HepG2 (cell line): ENCODE data around the gene RAI14. TPM values are rescaled to one million over a fixed set of nuclear protein-coding genes. Genes with fewer than 3 reads are reported as not detected.
A peak's percentile ranks its signal among the peaks of the same experiment; 100 is the strongest.

Experiments
- ATAC-seq: fragments of 200-7000 bp; cut with Tn5 transposase; 3 replicates; pipeline ENCODE4 v1.9.1; 2020; ENCODE audit warnings: mild to moderate bottlenecking, moderate library complexity
- BruUV-seq: library from RNA; stranded (reverse); fragments of 400-500 nt; replicated peaks from 2 replicates; lab custom pipeline; 2021; lab: Mats Ljungman, UMichigan
- CTCF ChIA-PET: fragments of 300-600 bp; formaldehyde crosslinking; extraction: SDS; loops from one replicate; lab custom pipeline; 2021; ENCODE audit warnings: low total read pairs, inconsistent platforms, low intra/inter-chr PET ratio; lab: Yijun Ruan, JAX
- POLR2A ChIA-PET: fragments of 350-600 bp; sonication (Branson Sonifier 250); formaldehyde crosslinking; loops from one replicate; lab custom pipeline; 2020; ENCODE audit warnings: antibody characterized with exemption, inconsistent platforms; lab: Yijun Ruan, JAX
- DNase-seq: peaks from one replicate; pipeline ENCODE4 v3.0.0-alpha.2; 2015; ENCODE audit warnings: low spot score
- FAIRE-seq: peaks from 3 replicates; lab custom pipeline; 2011; peaks lifted over from hg19 to GRCh38; lab: Jason Lieb, UNC
- H2AFZ ChIP-seq: one replicate; pipeline ENCODE4 v1.6.1; 2011; ENCODE audit warnings: low read length, inconsistent platforms
- H3K27ac ChIP-seq: fragments of 300-600 bp; 3 replicates; pipeline ENCODE4 v1.8.0; 2011; ENCODE audit warnings: mixed run types, mild to moderate bottlenecking, mixed read lengths, low read length, inconsistent platforms; ENCODE audit not compliant: insufficient read depth; ENCODE audit errors: extremely low read length
- H3K27me3 ChIP-seq, 2 experiments: fragments of 200-600 bp in 1 of 2; 2 replicates in 1 of 2; 3 replicates in 1 of 2; pipeline versions ENCODE4 v1.6.0 to v1.8.0; 2011; ENCODE audit warnings: low read length in 2 of 2, mild to moderate bottlenecking in 2 of 2, moderate library complexity in 2 of 2, inconsistent platforms in 1 of 2; ENCODE audit not compliant: insufficient read depth in 2 of 2, control insufficient read depth in 1 of 2
- H3K36me3 ChIP-seq, 2 experiments: fragments of 200-600 bp in 1 of 2; replicated peaks in 1 of 2; 2 replicates in 1 of 2; 3 replicates in 1 of 2; pipeline versions ENCODE4 v1.5.1 to v1.8.0; 2011; ENCODE audit warnings: low read length in 2 of 2, inconsistent platforms in 1 of 2; ENCODE audit not compliant: insufficient read depth in 2 of 2, control insufficient read depth in 1 of 2
- H3K4me1 ChIP-seq: 2 replicates; pipeline ENCODE4 v1.5.1; 2012; ENCODE audit warnings: low read length, inconsistent platforms; ENCODE audit not compliant: insufficient read depth
- H3K4me2 ChIP-seq: 2 replicates; pipeline ENCODE4 v1.6.0; 2011; ENCODE audit warnings: low read depth, low read length, inconsistent platforms
- H3K4me3 ChIP-seq, 3 experiments: fragments of 200-600 bp in 1 of 3; sonication (generic), shearing (Covaris generic) in 1 of 3; replicated peaks in 1 of 3; 2 replicates each; pipeline ENCODE4 v1.5.1; 2011 to 2016; ENCODE audit warnings: low read length in 3 of 3, inconsistent platforms in 2 of 3, low read depth in 2 of 3, mild to moderate bottlenecking in 2 of 3, control low read depth in 1 of 3, mixed read lengths in 1 of 3; ENCODE audit not compliant: insufficient read depth in 1 of 3
- H3K79me2 ChIP-seq: one replicate; pipeline ENCODE4 v1.6.1; 2011; ENCODE audit warnings: low read length, inconsistent platforms; ENCODE audit not compliant: insufficient read depth
- H3K9ac ChIP-seq: 2 replicates; pipeline ENCODE4 v1.6.0; 2011; ENCODE audit warnings: mild to moderate bottlenecking, low read depth, low read length, inconsistent platforms; ENCODE audit not compliant: insufficient read depth
- H3K9me3 ChIP-seq: 2 replicates; pipeline ENCODE4 v1.5.1; 2012; ENCODE audit warnings: mild to moderate bottlenecking, low read length
- H4K20me1 ChIP-seq: 2 replicates; pipeline ENCODE4 v1.6.0; 2011; ENCODE audit warnings: inconsistent platforms, mild to moderate bottlenecking, low read length, moderate library complexity; ENCODE audit not compliant: insufficient read depth
- ARHGAP35 ChIP-seq: sonication (generic); formaldehyde crosslinking; IDR thresholded peaks from 2 replicates; pipeline ENCODE4 v1.9.0; 2022; ENCODE audit warnings: mild to moderate bottlenecking, inconsistent platforms, moderate library complexity, missing genetic modification reagents, borderline replicate concordance
- ARID3A ChIP-seq: IDR thresholded peaks from 2 replicates; pipeline ENCODE4 v1.6.1; 2012; ENCODE audit warnings: low read depth, low read length, improper control_type of control experiment
- ARID5B ChIP-seq: IDR thresholded peaks from 2 replicates; pipeline ENCODE4 v1.4.0; 2020; ENCODE audit warnings: mild to moderate bottlenecking, missing genetic modification reagents
- CBX2 ChIP-seq, 2 experiments: fragments of 200-600 bp in 1 of 2; sonication (generic); formaldehyde crosslinking in 1 of 2; IDR thresholded peaks; 2 replicates each; pipeline versions ENCODE4 v1.7.0 to v1.8.1; 2018 to 2022; ENCODE audit warnings: low read depth in 2 of 2, low read length in 1 of 2, mild to moderate bottlenecking in 1 of 2, missing genetic modification reagents in 1 of 2
- CEBPB ChIP-seq: IDR thresholded peaks from 2 replicates; pipeline ENCODE4 v1.6.1; 2011; ENCODE audit warnings: low read depth, low read length, improper control_type of control experiment, borderline replicate concordance
- CEBPG ChIP-seq: IDR thresholded peaks from 2 replicates; pipeline ENCODE4 v1.6.1; 2016
- FOXC1 ChIP-seq: sonication (generic); formaldehyde crosslinking; IDR thresholded peaks from 2 replicates; pipeline ENCODE4 v1.8.0; 2022; ENCODE audit warnings: mild to moderate bottlenecking, missing genetic modification reagents, borderline replicate concordance
- GATAD2A ChIP-seq: IDR thresholded peaks from 2 replicates; pipeline ENCODE4 v1.6.1; 2016
- NR0B2 ChIP-seq: sonication (generic); formaldehyde crosslinking; IDR thresholded peaks from 2 replicates; pipeline ENCODE4 v1.4.0; 2020; ENCODE audit warnings: mild to moderate bottlenecking, missing genetic modification reagents
- SIX1 ChIP-seq: sonication (generic); formaldehyde crosslinking; IDR thresholded peaks from 2 replicates; pipeline ENCODE4 v1.4.0; 2020; ENCODE audit warnings: missing genetic modification reagents, borderline replicate concordance
- SOX5 ChIP-seq: IDR thresholded peaks from 2 replicates; pipeline ENCODE4 v1.6.1; 2016; ENCODE audit warnings: borderline replicate concordance
- SP4 ChIP-seq: sonication (generic); formaldehyde crosslinking; IDR thresholded peaks from 2 replicates; pipeline ENCODE4 v1.8.1; 2023; ENCODE audit warnings: mild to moderate bottlenecking, missing genetic modification reagents
- ZKSCAN1 ChIP-seq: fragments of 150-350 bp; IDR thresholded peaks from 2 replicates; pipeline ENCODE4 v1.6.1; 2014; ENCODE audit warnings: low read length
- WGBS: methylation state at CpG from one replicate; pipeline ENCODE4 v1.1.6; 2017; ENCODE audit warnings: low lambda C conversion rate; 5-methylcytosine and 5-hydroxymethylcytosine counted together
- in situ Hi-C: cut with HindIII; loops from 2 replicates; pipeline ENCODE4 v1.10.0; 2017; ENCODE audit warnings: low pct_unique_long_range_greater_than_20kb; ENCODE audit not compliant: extremely low pct_ligation_motif_present
- intact Hi-C: fragments of 100-400 bp; cut with micrococcal nuclease; formaldehyde crosslinking; loops from one replicate; pipeline ENCODE4 v1.10.0; 2022; ENCODE audit not compliant: unreplicated experiment
- polyA plus RNA-seq, 8 experiments: library from polyadenylated mRNA; depleted of rRNA in 3 of 8; stranded (reverse) in 7 of 8; unstranded in 1 of 8; fragments of >200 nt; fragmentation: Illumina TruSeq in 4 of 8; extraction: Trizol in 4 of 8; gene quantifications; 2 replicates each; pipeline versions ENCODE4 v1.2.1 to v1.2.3, GENCODE V29; 2011 to 2016; ENCODE audit warnings: low read depth in 4 of 8, missing spikeins in 1 of 8, mixed read lengths in 1 of 8; ENCODE audit not compliant: insufficient read depth in 1 of 8
- total RNA-seq, 5 experiments: library from RNA; depleted of rRNA; stranded (reverse); fragments of >200 nt; fragmentation: Illumina TruSeq; extraction: Trizol; gene quantifications; 2 replicates each; pipeline ENCODE4 v1.2.3, GENCODE V29; 2016; ENCODE audit warnings: low read depth in 1 of 5

RAI14 gene
- total and polyA plus RNA-seq, 2 of the 13 experiments (the other 11 are each of a cell fraction or from before 2014, with no cell fraction given), result 12.6 to 18.2 TPM

- TF ChIP-seq FOXC1 (CRISPR knock-in tag) (no peak), SP4 (CRISPR knock-in tag) (no peak), SIX1 (no peak), NR0B2 (CRISPR knock-in tag) (no peak), CBX2 (IDR thresholded peaks at IDR 0.05; ENCODE audit: low read depth, low read length) (no peak), CBX2 (CRISPR knock-in tag; IDR thresholded peaks at IDR 0.05; ENCODE audit: low read depth) (no peak)
Observed at GRCh38 chr5:34719029-34719428, 62.9 kb downstream of the RAI14 start (continued).

GRCh38 chr5:34721327-34721726 is 65.2 kb downstream of the RAI14 start:
- TF ChIP-seq ARID3A (peak; percentile 38; the same call in 1 of the 2 replicates), ZKSCAN1 (no peak), SOX5 (CRISPR knock-in tag) (0 out of 2 replicates have a peak, but pooled peaks have one; percentile 15), CEBPG (CRISPR knock-in tag) (peak; percentile 85), CEBPB (peak; percentile 92), GATAD2A (peak; percentile 52; the same call in 1 of the 2 replicates), ARID5B (CRISPR knock-in tag) (0 out of 2 replicates have a peak, but pooled peaks have one; percentile 29), ARHGAP35 (CRISPR knock-in tag) (no peak)
- TF ChIP-seq, all 625 proteins: peak for 6
- Histone ChIP-seq H3K27me3 (no peaks in the 10 kb centered on the region), H2AFZ (no peak overlapping the region), H3K4me2 (no peak overlapping the region), H4K20me1 (no peaks in the 10 kb centered on the region), H3K4me3 (no peak overlapping the region), H3K36me3 (no peaks in the 10 kb centered on the region), H3K27ac (no peak overlapping the region), H3K79me2 (no peaks in the 10 kb centered on the region), H3K4me1 (peaks cover 13% of the 10 kb centered on the region), H3K9ac (no peak overlapping the region), H3K9me3 (no peaks in the 10 kb centered on the region)
- WGBS, result 69% methylated on average over 3 of the region's 3 CpGs
- POLR2A ChIA-PET, result no interaction called here
- FAIRE-seq (no peak), ATAC-seq (peak; percentile 66; the same call in 2 of the 3 replicates), DNase-seq (peak; percentile 27)
- in situ Hi-C loops, result no loop called here
- BruUV-seq, result no TSS peak
- CTCF ChIA-PET, result no interaction called here
- intact Hi-C loops, result no loop called here
